MM.1S (cell line): ENCODE data around the gene GJA9.

Experiments used
- DNase-seq: peaks from one replicate; pipeline ENCODE4 v3.0.0-alpha.2; 2015
- H2AFZ ChIP-seq: fragments of 300-600 bp; sonication (generic); 2 replicates; pipeline ENCODE4 v1.6.0; 2016; ENCODE audit warnings: antibody characterized with exemption, low read length
- H3F3A ChIP-seq: fragments of 300-600 bp; sonication (generic); 2 replicates; pipeline ENCODE4 v1.6.1; 2016; ENCODE audit warnings: mild to moderate bottlenecking, antibody characterized with exemption, low read length, moderate library complexity, mixed read lengths; ENCODE audit not compliant: insufficient read depth
- H3K27ac ChIP-seq: fragments of 300-600 bp; sonication (generic); 2 replicates; pipeline ENCODE4 v1.5.1; 2016; ENCODE audit warnings: mild to moderate bottlenecking, low read length
- H3K27me3 ChIP-seq: fragments of 300-600 bp; sonication (generic); replicated peaks from 2 replicates; pipeline ENCODE4 v1.6.0; 2016; ENCODE audit warnings: low read length; ENCODE audit not compliant: insufficient read depth
- H3K36me3 ChIP-seq: fragments of 300-600 bp; sonication (generic); replicated peaks from 2 replicates; pipeline ENCODE4 v1.6.1; 2016; ENCODE audit warnings: mild to moderate bottlenecking, low read length, mixed read lengths; ENCODE audit not compliant: insufficient read depth
- H3K4me1 ChIP-seq: fragments of 300-600 bp; sonication (generic); 2 replicates; pipeline ENCODE4 v1.6.1; 2016; ENCODE audit warnings: low read length, mixed read lengths
- H3K4me2 ChIP-seq: fragments of 300-600 bp; sonication (generic); 2 replicates; pipeline ENCODE4 v1.6.0; 2016; ENCODE audit warnings: low read depth, low read length
- H3K4me3 ChIP-seq: fragments of 300-600 bp; sonication (generic); 2 replicates; pipeline ENCODE4 v1.5.1; 2016; ENCODE audit warnings: low read length, mixed read lengths
- H3K79me2 ChIP-seq: fragments of 300-600 bp; sonication (generic); 2 replicates; pipeline ENCODE4 v1.6.1; 2016; ENCODE audit warnings: mixed run types, low read length, mixed read lengths
- H3K9ac ChIP-seq: fragments of 300-600 bp; sonication (generic); 2 replicates; pipeline ENCODE4 v1.6.1; 2016; ENCODE audit warnings: low read length, mixed read lengths
- H3K9me2 ChIP-seq: fragments of 300-600 bp; sonication (generic); replicated peaks from 2 replicates; pipeline ENCODE4 v1.6.1; 2016; ENCODE audit warnings: mild to moderate bottlenecking, low read length, mixed read lengths; ENCODE audit not compliant: insufficient read depth
- H3K9me3 ChIP-seq: fragments of 300-600 bp; sonication (generic); replicated peaks from 2 replicates; pipeline ENCODE4 v1.6.1; 2016; ENCODE audit warnings: mild to moderate bottlenecking, low read length, mixed read lengths; ENCODE audit not compliant: insufficient read depth
- H4K20me1 ChIP-seq: fragments of 300-600 bp; sonication (generic); 2 replicates; pipeline ENCODE4 v1.6.1; 2016; ENCODE audit warnings: mild to moderate bottlenecking, low read length, moderate library complexity, mixed read lengths; ENCODE audit not compliant: insufficient read depth
- EZH2 ChIP-seq: fragments of 300-600 bp; sonication (generic); optimal IDR thresholded peaks from 2 replicates; pipeline ENCODE3; 2017; ENCODE audit warnings: low read depth, mild to moderate bottlenecking, antibody characterized with exemption, low read length, mixed read lengths
- EZH2phosphoT487 ChIP-seq: fragments of 300-600 bp; sonication (generic); IDR thresholded peaks from 2 replicates; pipeline ENCODE4 v1.6.1; 2018; ENCODE audit warnings: antibody characterized with exemption, low read length
- TF ChIP-seq, protein P1 (sequence below): fragments of 300-600 bp; sonication (generic); IDR thresholded peaks from 2 replicates; pipeline ENCODE4 v1.5.1; 2016; ENCODE audit warnings: antibody characterized with exemption, low read length, mixed read lengths

The GJA9 gene

GRCh38 chr1:38881487-38881886 lies at the start of gene GJA9:
Gene GJA9 (minus strand): TSS chr1:38881587. CDS start chr1:38876098, 5,489 bp downstream.
- no peaks in the 10 kb centered on the region for H3K9me2 ChIP-seq
- no peak for DNase-seq
- H2AFZ ChIP-seq = no peak within 1 kb of the TSS
- H3K9me3 ChIP-seq = no peaks in the 10 kb centered on the region
- no peaks in the 10 kb centered on the region for H3K4me1 ChIP-seq
- TF ChIP-seq EZH2phosphoT487 = no peak
- TF ChIP-seq EZH2 = no peak
- TF ChIP-seq, protein P1, sequence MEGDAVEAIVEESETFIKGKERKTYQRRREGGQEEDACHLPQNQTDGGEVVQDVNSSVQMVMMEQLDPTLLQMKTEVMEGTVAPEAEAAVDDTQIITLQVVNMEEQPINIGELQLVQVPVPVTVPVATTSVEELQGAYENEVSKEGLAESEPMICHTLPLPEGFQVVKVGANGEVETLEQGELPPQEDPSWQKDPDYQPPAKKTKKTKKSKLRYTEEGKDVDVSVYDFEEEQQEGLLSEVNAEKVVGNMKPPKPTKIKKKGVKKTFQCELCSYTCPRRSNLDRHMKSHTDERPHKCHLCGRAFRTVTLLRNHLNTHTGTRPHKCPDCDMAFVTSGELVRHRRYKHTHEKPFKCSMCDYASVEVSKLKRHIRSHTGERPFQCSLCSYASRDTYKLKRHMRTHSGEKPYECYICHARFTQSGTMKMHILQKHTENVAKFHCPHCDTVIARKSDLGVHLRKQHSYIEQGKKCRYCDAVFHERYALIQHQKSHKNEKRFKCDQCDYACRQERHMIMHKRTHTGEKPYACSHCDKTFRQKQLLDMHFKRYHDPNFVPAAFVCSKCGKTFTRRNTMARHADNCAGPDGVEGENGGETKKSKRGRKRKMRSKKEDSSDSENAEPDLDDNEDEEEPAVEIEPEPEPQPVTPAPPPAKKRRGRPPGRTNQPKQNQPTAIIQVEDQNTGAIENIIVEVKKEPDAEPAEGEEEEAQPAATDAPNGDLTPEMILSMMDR = no peak
- no peak within 1 kb of the TSS for H3K27ac ChIP-seq
- H4K20me1 ChIP-seq = no peaks in the 10 kb centered on the region
- no peaks in the 10 kb centered on the region for H3F3A ChIP-seq
- no peak within 1 kb of the TSS for H3K4me3 ChIP-seq
- no peak within 1 kb of the TSS for H3K9ac ChIP-seq
- no peaks in the 10 kb centered on the region for H3K27me3 ChIP-seq
- H3K79me2 ChIP-seq = no peaks in the 10 kb centered on the region
- no peak within 1 kb of the TSS for H3K4me2 ChIP-seq
- no peaks in the 10 kb centered on the region for H3K36me3 ChIP-seq

DNA sequence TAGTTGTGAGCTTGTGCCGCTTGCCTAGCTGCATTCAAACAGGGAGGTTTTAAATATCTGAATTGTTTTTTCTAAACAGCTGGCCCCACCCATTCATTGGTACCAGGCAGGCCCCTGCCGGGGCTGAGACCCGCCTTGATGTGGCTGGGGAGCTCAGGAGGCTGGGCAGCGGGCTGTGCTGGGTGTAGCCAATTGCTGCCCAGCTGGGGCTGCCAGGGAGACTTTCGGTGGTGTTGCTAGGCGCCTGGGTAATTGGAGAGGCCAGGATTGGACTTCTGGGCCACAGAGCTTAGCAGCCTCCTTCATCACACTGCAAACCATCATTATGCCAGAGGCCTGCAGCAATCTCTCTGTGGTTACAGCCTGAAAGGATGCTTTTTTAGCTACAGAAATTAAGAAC lies 48.1 kb upstream of the GJA9 start:
- no peak for DNase-seq
- no peak overlapping the region for H2AFZ ChIP-seq
- H3K9me2 ChIP-seq = no peaks in the 10 kb centered on the region
- H3K4me1 ChIP-seq = no peaks in the 10 kb centered on the region
- no peaks in the 10 kb centered on the region for H3K9me3 ChIP-seq
- H3K36me3 ChIP-seq = no peaks in the 10 kb centered on the region
- no peaks in the 10 kb centered on the region for H3K79me2 ChIP-seq
- H3K4me2 ChIP-seq = no peak overlapping the region
- H3K27me3 ChIP-seq = no peaks in the 10 kb centered on the region
- H3K9ac ChIP-seq = no peak overlapping the region
- TF ChIP-seq, protein P1 = no peak
- TF ChIP-seq EZH2 (no peak), EZH2phosphoT487 (no peak)
- no peak overlapping the region for H3K4me3 ChIP-seq
- no peak overlapping the region for H3K27ac ChIP-seq
- no peaks in the 10 kb centered on the region for H3F3A ChIP-seq
- no peaks in the 10 kb centered on the region for H4K20me1 ChIP-seq

DNA sequence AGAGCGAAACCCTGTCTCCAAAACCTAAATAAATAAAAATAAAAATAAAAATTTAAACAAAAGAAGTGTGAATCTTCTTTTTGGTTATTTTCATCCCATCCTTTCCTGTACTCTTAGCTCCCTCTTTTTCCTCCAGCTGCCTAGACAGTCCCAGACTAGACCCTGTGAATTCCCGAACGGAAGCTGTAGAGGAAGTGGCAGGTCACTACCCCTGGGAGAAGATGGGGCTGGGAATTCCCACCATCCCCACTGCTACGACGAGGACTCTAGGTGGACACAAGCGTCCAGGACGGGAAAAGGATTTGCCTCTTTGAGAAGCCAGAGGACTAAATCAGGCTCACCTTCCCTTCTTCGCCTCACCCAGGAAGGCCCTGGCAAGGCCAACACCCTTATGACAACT lies 47.7 kb upstream of the GJA9 start:
- H3K79me2 ChIP-seq = no peaks in the 10 kb centered on the region
- H3K4me1 ChIP-seq = no peaks in the 10 kb centered on the region
- no peaks in the 10 kb centered on the region for H3K9me3 ChIP-seq
- H3K27ac ChIP-seq = no peak overlapping the region
- no peak overlapping the region for H3K9ac ChIP-seq
- no peaks in the 10 kb centered on the region for H3K27me3 ChIP-seq
- no peaks in the 10 kb centered on the region for H4K20me1 ChIP-seq
- H3K9me2 ChIP-seq = no peaks in the 10 kb centered on the region
- TF ChIP-seq EZH2 = no peak
- TF ChIP-seq, protein P1 = no peak
- TF ChIP-seq EZH2phosphoT487 = no peak
- H3K4me3 ChIP-seq = no peak overlapping the region
- no peak overlapping the region for H3K4me2 ChIP-seq
- H3K36me3 ChIP-seq = no peaks in the 10 kb centered on the region
- no peaks in the 10 kb centered on the region for H3F3A ChIP-seq
- H2AFZ ChIP-seq = no peak overlapping the region
- no peak for DNase-seq
